Cardiac fibroblast (primary cell): ENCODE data around the gene NXN.

Experiments used
- DNase-seq, 2 donors: peaks; one replicate each; pipeline versions ENCODE4 v3.0.0 to v3.0.0-alpha.2; 2010; ENCODE audit warnings: low read depth in 2 of 2
- H3K4me3 ChIP-seq, 2 donors: replicated peaks in 1 of 2; 1 replicate in 1 of 2; 2 replicates in 1 of 2; pipeline ENCODE4 v1.5.1; 2011; ENCODE audit warnings: low read depth in 2 of 2, low read length in 2 of 2, mild to moderate bottlenecking in 2 of 2, moderate library complexity in 1 of 2
- TF ChIP-seq, protein P1 (sequence below): IDR thresholded peaks from one replicate; pipeline ENCODE4 v1.5.1; 2011; ENCODE audit warnings: low read depth, mild to moderate bottlenecking, low read length, inconsistent platforms

Gene NXN

DNA sequence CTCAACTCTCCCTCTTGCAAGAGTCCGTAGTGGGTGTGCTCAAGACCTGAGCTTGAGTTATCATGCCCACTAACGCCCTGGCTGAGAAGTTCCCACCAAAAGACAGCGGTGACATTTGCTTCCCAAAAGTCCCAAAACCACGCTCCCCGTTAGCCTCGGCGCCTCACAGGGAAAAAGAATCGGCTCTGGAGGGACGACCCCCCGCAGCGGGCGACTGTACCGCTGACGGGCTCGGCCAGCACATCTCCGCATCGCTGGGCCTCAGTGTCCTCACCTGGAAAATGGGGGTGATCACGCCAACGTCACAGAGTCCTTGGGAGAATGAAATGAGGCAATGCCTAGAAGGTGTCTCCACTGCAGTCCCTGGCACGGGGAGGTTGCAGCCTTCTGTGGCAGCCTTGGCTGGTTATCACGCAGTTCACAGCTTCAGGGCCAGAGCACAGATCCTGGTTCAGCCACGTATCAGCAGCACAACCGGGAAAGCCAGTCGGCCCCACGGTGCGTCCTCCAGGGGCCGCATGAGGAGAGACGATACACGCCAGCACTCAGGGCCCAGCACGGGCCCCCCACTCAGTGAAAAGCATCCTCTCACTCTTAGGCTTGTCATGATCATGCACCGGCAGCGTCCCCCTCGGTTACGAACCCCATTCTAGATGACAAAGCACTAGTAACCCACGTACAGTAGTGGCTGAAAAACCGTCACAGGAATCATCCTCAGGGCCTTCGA lies 32.9 kb downstream of the NXN start:
- TF ChIP-seq, protein P1, sequence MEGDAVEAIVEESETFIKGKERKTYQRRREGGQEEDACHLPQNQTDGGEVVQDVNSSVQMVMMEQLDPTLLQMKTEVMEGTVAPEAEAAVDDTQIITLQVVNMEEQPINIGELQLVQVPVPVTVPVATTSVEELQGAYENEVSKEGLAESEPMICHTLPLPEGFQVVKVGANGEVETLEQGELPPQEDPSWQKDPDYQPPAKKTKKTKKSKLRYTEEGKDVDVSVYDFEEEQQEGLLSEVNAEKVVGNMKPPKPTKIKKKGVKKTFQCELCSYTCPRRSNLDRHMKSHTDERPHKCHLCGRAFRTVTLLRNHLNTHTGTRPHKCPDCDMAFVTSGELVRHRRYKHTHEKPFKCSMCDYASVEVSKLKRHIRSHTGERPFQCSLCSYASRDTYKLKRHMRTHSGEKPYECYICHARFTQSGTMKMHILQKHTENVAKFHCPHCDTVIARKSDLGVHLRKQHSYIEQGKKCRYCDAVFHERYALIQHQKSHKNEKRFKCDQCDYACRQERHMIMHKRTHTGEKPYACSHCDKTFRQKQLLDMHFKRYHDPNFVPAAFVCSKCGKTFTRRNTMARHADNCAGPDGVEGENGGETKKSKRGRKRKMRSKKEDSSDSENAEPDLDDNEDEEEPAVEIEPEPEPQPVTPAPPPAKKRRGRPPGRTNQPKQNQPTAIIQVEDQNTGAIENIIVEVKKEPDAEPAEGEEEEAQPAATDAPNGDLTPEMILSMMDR, result no peak
- H3K4me3 ChIP-seq, result no peak overlapping the region
- no peak for DNase-seq

- TF ChIP-seq, protein P1, result no peak
- DNase-seq, result no peak
- no peak overlapping the region for H3K4me3 ChIP-seq
Observed at GRCh38 chr17:945672-946071, 33.9 kb downstream of the NXN start.

DNA sequence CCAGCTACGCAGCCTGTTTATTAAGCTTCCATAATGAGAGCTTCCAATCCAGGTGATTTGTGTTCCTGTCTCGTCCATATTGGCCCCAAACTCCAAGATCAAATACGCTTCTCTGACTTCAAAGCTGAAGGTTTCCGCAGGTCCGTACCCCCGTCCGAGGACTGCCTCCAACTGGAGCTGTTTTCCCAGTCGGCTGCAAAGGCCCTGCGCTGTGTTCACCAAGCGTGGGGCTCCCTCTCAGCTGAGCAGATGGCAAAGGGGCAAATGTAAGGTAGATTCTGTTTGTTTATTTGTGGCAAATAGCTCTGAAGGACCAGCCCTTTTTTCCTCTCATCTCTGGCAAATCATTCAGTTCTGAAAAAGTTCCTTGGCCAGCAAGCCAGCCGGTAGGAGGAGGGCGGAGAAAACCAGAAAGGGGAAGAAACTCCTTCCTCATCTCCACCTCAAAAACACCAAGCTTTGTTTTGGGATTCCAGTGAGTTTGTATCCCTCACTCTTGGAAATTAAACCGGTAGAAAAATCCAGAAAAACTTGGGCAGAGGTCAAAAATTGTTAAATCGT lies 35.2 kb downstream of the NXN start:
- no peak overlapping the region for H3K4me3 ChIP-seq
- TF ChIP-seq, protein P1, result no peak
- no peak for DNase-seq

- DNase-seq, result no peak
Observed at GRCh38 chr17:935485-935884, 44.1 kb downstream of the NXN start.

DNA sequence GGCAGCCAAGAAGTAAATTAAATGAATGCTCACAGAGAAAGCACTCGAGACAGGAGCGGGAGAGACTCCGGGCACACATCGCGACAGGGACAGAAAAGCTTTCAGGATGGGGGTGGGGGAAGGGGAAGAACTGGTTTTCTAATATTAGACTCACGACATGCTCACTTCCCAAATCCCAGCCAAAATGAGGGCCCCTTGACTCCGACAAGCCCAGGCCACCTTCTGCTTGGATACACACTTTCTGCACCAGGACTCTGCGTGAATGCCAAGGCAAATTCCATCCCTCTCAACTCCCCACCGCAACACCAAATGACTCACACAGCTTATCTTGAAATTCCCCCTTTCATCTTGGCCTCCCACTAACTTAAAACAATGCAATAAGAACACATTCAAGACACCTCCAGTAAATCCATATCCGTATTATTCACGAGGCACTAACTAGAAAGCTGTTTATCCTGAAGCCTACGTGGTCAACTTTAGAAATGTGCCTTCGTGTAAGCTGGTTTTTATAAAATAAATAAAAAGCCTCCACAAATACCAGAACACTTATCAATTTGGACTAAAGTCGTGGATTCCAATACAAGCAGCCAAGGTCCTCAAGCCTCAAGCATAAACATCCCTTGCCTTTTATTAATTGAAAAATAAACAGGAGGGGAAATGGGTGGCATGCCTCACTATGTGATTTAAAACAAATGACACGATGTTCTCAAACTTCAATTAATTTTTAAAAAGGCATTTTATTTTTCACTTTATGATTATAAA lies 46.1 kb downstream of the NXN start:
- H3K4me3 ChIP-seq, result no peak overlapping the region
- TF ChIP-seq, protein P1, result no peak
- DNase-seq, result peak; percentile 84 to 92

More at GRCh38 chr17:935485-935884, 44.1 kb downstream of the NXN start:
- TF ChIP-seq, protein P1, result no peak
- no peak overlapping the region for H3K4me3 ChIP-seq

GRCh38 chr17:930258-930657 lies 49.3 kb downstream of the NXN start:
- TF ChIP-seq, protein P1, result no peak
- no peak overlapping the region for H3K4me3 ChIP-seq
- no peak for DNase-seq
